Stimulated activated CD8-positive, alpha-beta memory T cell treated with anti-CD3 and anti-CD28 coated beads, Interleukin-7, amount 100 ng/mL, for 24 hours (primary cell): ENCODE measurements around the gene COL20A1.

Experiments used
- DNase-seq: peaks from one replicate; pipeline ENCODE4 v3.0.0-alpha.2; 2020; ENCODE audit warnings: low read depth

The COL20A1 gene

GRCh38 chr20:63277466-63278272, 15.3 kb upstream of the COL20A1 start:
- DNase-seq, result no peak

- DNase-seq, result no peak
These were observed 14.3 kb upstream of the COL20A1 start for GRCh38 chr20:63278661-63279060.

- no peak for DNase-seq
These were observed 13.1 kb upstream of the COL20A1 start for GRCh38 chr20:63279931-63280330.

DNA sequence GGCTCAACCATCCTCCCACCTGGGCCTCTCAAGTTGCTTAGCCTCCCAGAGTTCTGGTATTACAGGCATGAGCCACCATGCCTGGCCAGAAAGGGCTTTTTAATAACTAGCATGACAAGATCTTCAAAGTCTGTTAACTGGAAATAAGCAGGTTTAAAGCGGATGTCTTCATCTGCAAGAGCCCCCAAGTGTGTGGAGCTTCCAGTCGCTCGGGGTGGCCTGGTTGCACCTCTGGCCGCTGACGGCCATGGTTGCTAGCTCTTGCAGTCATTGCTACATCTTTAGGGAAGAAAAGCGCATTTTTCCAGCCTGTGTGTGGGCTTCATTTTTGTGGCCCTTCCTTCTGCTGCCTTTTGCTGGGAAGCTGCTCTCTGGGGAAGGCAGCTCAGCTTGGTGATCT, 12.6 kb upstream of the COL20A1 start:
- DNase-seq, result no peak

- DNase-seq, result no peak
These were observed 11.9 kb upstream of the COL20A1 start for GRCh38 chr20:63280929-63281545.

- no peak for DNase-seq
These were observed 11.0 kb upstream of the COL20A1 start for GRCh38 chr20:63281742-63282665.

GRCh38 chr20:63282946-63283345, 10.0 kb upstream of the COL20A1 start:
- DNase-seq, result no peak

- DNase-seq, result no peak
These were observed 9.4 kb upstream of the COL20A1 start for GRCh38 chr20:63283397-63284082.

DNA sequence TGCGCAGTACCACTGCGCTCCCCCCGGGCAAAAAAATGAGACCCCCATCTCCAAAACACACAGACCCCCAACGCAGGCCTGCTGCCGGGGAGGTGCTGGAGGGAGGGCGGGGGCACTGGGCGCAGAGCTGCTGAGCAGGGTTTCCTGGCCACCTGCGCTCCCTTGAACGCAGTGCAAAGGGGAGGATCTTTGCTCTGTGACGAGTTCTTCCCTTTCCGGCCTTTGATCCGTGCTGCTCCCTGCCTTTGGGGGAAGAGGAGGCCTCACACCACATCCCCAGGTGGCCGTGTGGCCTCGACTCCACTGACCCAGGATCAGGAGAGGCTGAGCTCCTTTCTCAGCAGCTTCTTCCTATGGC, 8.9 kb upstream of the COL20A1 start:
- no peak for DNase-seq

DNA sequence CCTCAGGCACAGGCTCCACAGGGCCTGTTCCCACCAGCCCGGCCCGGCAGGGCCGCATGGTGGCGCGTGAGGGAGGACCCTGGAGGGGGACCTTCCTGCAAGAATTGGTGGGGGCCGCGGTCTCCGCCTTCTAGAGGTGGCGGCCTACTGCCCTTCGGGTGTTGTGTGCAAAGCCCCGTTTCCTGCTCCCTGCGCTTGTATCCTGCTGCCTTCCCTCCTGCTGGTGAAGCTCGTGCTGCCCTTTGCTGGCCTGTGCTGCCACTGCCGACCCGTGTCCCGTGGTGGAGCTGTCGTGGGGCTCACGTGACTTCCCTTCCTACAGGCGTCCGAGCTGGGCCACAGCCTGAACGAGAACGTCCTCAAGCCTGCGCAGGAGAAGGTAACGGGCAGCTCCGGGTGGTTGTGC, 8.4 kb upstream of the COL20A1 start:
- no peak for DNase-seq

DNA sequence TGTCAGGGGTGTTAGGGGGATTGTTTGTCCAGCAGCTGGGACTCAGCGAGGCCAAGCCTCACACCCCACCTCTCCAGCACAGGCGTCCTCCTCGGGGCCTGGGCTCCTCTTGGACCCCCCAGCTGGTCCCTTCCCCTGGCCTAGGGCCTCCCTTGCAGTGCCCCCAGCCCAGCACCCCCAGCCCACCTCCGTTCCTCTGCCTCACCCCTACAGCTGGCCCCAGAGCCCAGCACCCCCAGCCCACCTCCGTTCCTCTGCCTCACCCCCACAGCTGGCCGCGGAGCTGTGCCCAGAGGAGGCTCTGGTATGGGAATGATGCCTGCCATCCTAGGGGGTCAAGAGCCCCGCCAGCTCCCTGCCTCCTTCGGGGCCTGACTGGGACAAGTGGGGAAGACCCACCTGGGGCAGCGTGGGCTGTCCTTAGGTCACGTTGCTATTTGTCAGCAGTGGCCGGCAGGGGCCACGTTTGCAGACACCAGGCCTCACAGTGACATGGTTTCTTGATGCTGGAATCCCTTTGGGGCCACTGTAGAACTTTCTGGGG, 7.9 kb upstream of the COL20A1 start:
- DNase-seq, result no peak

DNA sequence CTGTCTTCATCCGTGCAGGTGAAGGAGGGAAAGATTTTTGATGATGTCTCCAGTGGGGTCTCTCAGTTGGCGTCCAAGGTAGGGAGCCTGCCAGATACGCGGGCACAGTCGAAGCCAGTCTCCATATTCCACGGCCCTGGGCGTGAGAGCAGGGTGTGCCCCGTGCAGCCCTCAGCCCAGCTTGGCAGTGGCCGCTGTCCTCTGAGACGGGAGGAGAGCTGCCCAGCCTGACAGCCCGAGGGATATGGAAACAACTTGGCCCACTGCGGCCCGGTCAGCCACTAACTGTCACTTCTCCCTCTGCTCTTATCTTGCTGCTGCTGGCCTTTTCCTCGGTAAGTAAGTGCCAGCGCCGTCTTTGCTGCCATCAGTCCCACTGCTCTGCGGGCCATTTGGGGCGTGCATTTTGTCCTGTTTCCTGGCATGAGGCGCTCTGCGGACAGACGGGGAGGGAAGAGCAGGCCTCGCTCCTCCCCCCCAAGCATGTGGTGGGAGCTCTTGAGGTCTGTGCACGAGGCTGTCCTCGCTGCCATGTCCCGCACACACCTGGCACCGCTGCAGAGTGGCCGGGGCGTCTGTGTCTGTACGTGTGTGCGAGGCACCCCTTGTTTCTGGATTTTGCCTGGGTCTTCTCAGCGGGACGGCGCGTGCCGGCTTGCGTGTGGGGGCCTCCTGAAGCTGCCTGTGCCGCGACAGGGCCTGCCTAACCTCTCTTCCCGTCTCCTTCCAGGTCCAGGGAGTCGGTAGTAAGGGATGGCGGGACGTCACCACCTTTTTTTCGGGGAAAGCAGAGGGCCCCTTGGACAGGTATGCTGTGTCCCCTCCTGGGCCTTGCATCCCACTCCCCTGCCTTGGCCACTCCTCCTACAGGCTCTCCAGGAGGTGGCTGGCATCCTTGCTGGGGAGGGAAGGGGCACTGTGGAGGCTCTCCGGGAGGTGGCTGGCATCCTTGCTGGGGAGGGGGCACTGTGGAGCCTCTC, 7.1 kb upstream of the COL20A1 start:
- no peak for DNase-seq

DNA sequence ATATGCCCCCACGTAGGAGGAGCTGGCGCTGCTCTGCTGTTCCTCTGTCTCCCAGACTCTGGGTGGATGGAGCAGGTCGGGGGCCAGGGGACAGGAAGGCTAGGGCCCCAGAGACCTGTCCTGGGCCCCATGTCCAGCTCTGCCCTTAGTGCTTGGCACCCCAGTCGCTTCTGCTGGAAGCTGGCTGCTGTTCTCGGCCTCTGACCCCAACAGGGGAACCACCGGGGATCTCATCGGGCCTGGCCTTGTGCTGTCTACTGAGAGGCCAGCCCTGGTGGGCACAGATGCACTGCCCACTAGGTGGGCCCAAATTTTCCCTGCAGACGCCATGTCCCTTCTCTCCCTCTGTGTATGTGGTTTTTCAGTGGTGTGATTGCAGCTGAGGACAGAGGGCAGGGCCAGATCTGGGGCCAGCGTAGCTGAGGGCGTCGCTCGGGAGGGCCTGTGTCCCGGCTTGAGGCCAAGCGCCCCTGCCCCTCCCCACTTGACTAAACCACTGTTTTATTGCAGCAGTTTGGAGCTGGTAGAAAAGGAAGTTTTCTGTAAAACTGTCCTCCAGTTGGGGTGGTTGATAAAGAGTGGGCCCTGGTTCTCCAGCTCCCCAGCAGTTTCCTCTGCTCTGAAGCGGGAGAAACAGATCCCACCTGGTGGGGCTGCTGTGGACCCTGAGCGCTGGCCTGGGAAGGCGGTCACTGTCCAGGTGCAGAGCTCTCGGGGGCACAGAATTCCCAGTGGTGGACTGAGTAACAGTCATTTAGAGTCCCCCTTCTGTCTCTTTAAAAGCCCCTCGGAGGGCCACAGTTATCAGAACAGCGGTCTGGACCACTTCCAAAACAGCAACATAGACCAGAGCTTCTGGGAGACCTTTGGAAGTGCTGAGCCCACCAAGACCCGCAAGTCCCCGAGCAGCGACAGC, 5.9 kb upstream of the COL20A1 start:
- no peak for DNase-seq

DNA sequence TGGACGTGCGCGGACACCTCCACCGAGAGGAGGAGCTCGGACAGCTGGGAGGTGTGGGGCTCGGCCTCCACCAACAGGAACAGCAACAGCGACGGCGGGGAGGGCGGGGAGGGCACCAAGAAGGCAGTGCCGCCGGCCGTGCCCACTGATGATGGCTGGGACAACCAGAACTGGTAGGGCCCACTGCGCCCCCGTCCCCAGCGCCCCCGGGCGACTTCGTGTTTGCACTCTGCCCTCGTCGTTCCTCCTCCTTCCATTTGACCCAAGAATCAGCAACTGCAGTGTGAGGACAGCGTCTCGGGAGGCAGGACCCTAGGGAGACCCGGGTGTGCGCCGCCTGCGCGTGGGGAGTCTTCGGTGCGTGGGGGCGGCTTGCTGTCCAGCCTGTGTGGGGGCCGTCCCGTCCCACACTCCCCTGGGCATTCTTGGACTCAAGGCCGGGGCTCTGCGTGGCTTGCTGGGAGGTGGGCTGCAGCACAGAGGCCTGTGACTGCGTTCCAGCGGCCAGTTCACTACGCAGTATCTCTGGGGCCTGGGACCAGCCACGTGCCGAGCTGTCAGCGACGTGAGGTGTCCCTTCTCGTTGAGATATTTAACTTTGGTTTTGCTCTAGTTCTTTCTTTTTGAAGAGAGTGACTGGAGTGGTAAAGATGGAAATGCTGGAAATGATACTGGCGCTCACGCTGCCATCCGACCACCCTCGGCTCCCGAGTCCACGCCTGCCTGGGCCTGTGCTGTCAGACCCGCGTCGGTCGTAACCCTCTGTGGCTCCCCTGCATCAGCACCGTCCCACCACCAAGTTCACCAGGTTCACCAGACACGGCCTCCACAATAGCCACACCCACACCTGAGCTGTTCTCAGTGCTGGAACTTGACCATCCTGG, 5.0 kb upstream of the COL20A1 start:
- no peak for DNase-seq

- no peak for DNase-seq
These were observed 4.3 kb upstream of the COL20A1 start for GRCh38 chr20:63288581-63289251.

- DNase-seq, result no peak
These were observed 3.5 kb upstream of the COL20A1 start for GRCh38 chr20:63289311-63290135.

GRCh38 chr20:63290136-63290676, 2.8 kb upstream of the COL20A1 start:
- DNase-seq, result no peak
